HG03025 (cell line): ENCODE data around the gene HNMT.
"Not testable (repeated sequence)": the region's sequence is repeated elsewhere in the genome, so short reads cannot be mapped to it uniquely, and the experiment has no call there.

Source experiments
- ATAC-seq: cut with Tn5 transposase; IDR thresholded peaks from one replicate; pipeline ENCODE4 v1.9.1; 2021; ENCODE audit warnings: mild to moderate bottlenecking, moderate library complexity; ENCODE audit not compliant: unreplicated experiment, low FRiP score

The HNMT gene

DNA sequence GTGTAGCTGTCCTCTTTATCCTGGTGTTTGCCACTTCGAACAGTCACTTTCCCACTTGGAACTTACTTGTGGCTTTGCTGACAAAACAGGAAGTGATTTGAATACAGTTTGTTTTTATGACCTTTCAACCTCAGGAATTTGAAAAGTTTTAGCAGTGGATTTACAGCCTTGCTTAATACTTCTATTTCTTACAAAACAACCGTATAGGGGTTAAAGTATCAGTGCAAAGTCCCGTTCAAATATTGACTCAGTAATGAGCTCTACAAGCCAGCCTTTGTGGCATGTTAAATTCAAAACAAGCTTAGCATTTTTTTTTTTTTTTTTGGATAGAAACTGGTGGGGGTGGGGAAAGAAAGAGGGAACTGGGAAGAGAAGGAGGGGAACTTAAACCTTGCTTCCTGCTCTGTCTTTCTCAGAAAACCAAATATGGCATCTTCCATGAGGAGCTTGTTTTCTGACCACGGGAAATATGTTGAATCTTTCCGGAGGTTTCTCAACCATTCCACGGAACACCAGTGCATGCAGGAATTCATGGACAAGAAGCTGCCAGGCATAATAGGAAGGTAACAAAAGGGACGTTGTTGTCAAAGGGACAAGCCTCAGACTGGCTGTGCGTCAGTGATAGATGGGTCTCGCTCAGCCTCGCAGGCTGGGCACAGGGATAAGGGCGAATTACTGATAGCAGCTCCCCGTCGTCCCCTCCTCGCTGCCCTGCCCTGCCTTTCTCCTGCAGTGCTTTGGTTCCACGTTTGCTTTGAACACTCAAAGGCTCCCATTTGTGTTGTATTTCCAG is at the start of gene HNMT:
Gene HNMT, plus strand, starts transcription at position 408 of the 793 bp plus-strand sequence. Its CDS starts 19 bp downstream, at position 427.
- ATAC-seq: no peak

GRCh38 chr2:137921105-137921880 is 43.0 kb upstream of the HNMT start:
- ATAC-seq: no peak

DNA sequence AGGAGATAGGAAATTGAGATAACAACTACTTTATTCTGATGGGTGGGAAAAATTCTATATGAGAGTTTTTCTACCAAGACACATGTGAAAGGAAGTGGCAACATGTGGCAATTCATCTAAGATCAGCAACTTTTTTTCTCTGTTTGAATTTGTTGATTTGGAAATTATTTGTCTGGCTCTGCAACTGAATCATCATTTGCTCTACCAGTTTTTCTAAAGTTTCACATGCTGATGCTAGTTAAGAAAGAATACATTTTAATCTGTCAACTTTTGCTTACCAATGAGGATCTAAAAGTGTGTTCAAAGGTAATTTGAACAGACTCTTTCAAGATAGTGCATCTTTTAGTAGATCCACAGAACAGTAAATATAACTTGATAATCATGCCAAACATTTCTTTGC is 42.1 kb upstream of the HNMT start:
- ATAC-seq: not testable (repeated sequence)

DNA sequence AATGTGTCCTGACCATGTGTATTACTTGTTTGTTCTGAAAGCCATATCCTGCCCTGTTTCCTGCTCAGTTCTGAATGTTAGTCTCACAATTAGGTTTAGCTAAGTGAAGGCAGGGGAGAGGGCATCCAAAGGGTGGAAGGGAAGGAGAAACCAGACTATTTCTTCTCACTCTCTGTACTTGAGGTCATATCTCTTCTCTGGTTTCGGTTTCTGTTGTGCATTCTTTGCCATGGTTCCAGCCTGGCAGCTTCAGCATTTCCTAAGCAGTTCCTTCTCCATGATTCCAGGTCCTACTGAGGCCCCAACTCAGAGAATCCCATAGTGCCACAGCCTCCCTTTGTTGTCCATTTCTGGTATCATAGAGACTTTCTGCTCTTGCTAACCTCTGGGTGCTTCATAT is 40.3 kb upstream of the HNMT start:
- no peak for ATAC-seq

DNA sequence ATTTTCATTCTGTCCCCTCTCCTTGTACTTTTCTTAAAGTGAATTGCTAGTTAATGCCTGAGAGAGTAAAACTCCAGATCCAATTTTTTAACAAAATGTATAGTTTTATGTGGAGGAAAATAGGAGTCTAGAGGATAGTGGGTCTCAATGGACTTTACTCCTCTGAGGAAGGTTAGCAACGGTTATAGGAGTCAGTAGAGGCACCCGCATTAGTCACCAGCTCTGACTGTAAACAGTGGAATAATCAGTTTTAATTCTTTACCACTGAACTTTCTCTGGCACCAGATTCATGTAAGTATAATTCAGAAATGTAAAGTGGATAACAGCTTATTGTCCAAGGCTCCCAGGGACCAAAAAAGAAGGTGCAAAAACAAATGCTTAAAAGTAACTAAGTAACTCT is 38.7 kb upstream of the HNMT start:
- no peak for ATAC-seq

- ATAC-seq: no peak
These were observed 36.4 kb upstream of the HNMT start for GRCh38 chr2:137927846-137928245.

GRCh38 chr2:137928547-137929518 is 35.4 kb upstream of the HNMT start:
- ATAC-seq: no peak

GRCh38 chr2:137929519-137929916 is 34.8 kb upstream of the HNMT start:
- ATAC-seq: no peak

DNA sequence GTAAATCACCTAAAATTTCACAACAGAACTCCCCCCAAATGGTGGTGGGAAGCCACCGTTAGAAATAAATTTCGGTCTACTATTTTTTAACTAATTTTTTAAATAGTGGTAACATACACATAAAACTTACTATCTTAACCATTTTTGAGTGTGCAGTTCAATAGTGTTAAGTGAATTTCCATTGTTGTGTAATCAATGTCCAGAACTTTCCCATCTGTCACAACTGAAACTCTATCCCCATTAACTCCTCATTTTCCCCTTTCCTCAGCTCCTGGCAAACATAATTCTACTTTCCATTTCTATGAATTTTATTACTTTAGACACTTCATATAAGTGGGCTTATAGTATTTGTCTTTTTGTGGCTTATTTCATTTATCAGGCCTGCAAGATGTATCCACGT is 34.1 kb upstream of the HNMT start:
- ATAC-seq: no peak

DNA sequence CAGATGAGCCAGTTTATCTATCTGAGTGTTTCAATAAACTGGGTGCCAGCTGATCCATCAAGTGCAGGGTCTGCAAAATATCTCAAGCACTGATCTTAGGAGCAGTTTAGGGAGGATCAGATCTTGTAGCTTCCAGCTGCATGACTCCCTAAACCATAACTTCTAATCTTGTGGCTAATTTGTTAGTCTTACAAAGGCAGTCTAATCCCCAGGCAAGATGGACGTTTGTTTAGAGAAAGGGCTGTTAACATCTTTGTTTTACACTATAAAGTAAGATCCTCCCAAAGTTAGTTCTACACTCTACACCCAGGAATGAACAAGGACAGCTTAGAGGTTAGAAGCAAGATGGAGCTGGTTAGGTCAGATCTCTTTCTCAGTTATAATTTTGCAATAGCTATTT is 28.7 kb upstream of the HNMT start:
- ATAC-seq: no peak

DNA sequence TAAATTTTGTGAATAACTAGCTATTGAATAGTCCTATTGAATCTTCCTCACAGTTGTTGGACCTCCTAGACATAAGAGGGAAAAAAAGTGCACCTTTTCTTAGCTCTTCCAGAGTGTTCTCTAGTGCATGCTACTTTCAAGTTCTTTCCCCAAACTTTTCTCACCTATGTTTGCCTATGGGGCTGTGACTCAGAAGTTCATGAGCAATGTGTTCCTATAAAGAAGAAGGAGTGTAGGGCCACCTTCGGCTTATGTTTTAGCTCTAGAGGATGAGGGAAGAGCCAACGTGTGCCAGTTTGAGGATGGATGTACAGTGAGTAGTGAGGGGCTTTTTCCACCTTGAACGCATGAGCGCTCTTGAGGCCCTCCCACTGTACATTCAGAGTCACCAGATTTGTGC is 27.0 kb upstream of the HNMT start:
- no peak for ATAC-seq

DNA sequence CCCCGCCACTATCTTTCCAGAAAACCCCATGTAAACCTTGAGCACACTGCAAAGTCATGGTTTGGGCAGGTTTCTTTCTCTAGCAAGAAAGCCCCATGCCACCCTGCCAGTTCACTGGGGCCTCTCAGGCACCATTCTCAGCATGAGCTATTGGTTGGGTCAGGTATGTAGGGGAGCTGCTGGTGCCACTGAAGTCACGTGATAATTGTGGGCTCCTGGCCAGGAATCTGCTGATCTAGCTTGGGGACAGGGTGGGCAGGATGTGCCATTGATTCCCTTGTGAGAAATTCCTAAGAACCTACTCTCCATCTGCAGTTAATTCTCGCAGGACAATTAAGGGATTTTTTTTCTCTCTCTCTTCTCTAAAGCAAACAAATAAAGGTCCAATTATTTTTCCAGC is 26.5 kb upstream of the HNMT start:
- no peak for ATAC-seq

DNA sequence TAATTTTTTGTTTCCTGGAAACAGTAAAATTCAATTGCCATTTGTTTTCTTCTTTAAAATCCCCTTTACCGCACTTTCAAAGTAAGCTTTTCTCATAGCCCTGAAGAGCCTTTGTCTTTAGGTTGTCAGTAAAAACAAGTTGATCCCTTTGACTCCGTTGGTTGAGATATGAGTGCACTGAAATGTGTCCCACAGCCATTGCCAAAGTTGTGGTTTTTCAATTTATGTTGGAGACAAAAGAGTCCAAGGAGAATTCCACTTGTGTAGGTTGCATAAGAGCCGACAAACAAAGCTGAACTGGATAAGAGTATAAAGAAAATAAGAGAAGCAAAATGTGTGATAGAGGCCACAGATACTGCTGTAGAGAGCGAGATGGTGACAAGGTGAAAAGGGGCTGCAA is 26.1 kb upstream of the HNMT start:
- ATAC-seq: no peak

DNA sequence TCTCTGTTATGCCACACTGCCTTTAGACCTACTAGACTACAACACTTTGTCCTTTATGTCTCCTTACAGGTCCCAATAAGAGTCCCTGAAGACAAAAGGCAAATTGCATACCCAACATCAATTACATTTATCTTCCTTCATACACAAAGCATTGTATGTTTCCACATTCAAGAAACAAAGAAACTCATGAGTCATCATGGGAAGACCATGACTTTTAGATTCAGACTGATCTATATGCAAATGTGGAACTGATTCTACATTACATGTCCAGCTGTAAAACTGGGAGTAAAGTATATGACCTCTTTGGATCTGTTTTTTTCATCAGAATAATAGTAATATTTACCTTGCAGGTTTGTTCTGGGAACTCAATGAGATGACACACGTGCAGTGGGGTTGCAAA is 25.2 kb upstream of the HNMT start:
- ATAC-seq: no peak

DNA sequence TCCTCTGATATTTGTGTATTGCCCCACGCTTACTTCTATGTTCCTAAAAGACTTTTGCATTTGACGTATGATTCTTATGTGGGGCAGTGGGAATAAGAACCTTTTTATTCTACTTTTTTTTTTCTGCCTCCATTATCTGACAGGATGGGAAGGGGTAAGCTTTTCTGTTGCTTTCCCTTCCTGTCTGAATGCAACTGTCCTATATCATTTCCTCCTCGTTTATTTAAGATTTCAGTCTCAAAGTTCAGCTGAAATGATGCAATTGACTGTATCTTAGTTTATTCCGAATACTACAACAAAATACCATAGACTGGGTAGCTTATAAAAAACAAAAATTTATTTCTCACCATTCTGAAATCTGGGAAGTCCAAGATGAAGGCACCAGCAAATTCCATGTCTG is 24.1 kb upstream of the HNMT start:
- no peak for ATAC-seq

DNA sequence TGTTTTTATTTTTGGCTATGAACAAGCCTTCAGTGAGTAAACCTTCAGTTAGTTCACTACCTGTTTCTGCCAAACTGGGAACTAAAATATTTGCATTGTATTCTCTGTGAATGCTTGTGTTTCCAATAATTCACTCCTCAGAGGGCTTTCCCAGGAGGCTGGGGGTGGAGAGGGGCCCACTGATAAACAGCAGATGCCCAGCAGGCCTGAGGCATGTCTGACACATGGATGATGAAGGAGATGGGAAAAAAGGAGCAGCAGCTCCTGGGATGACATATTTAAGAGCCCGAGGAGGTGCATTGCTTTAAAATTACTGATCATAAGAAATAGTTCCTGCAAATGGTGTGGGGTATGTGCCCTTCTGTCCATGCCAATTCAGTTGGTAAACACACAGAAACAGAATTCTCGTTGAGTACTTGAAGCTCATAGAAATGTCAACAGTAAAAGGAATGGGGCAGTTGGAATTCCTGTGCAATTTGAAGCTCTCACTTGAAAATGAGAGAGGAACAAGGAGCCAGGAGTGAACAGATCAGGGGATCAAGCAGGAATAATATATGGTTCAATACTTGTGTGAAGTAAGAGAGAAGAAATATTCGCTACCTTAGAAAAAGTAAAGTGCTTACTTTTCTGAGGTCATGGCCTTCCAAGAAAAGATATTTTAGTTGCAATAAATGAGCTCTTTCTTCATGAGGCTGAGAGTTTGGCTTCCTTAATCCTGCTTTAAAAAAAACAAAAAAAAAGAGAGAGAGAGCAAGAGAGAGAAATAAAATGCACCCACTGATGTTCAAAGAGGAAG is 22.0 kb upstream of the HNMT start:
- no peak for ATAC-seq

DNA sequence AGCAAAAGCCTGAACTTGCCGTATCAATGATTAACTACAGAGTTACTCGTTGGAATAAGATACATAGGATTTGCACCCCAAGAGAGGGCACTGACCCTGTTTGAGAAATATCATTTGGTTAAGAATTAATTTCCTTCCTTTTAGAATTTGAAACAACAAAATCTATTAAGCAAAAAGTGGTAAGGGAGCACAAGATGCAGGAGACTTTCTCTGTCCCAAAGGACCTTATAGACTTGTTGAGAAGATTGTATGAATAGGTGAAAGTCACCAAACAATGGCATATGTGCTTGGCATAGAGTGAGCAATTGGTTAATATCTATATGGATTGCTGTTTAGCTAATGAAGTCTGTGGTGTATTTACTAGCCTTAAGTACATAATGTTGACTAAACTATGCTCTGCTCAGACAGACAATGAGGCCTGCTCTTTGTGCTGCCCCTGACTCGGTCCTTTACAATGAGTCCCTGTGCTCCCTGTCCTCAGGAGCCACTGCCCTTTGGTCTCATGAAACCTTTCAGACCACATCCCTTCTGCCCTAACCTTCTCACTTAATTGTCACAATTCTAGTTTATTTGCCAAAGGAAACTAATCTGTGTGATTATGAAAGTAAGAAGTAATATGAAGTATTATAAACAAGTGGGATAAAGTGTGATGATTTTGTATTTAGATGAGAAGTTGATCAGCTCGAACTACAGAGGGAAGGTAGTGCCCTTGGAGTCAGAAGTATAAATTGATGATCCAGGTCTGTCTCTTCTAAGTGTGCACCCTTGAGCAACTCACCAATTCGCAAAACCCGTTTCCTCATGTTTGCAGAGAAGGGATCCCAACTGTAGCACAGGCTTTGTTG is 21.2 kb upstream of the HNMT start:
- ATAC-seq: no peak

DNA sequence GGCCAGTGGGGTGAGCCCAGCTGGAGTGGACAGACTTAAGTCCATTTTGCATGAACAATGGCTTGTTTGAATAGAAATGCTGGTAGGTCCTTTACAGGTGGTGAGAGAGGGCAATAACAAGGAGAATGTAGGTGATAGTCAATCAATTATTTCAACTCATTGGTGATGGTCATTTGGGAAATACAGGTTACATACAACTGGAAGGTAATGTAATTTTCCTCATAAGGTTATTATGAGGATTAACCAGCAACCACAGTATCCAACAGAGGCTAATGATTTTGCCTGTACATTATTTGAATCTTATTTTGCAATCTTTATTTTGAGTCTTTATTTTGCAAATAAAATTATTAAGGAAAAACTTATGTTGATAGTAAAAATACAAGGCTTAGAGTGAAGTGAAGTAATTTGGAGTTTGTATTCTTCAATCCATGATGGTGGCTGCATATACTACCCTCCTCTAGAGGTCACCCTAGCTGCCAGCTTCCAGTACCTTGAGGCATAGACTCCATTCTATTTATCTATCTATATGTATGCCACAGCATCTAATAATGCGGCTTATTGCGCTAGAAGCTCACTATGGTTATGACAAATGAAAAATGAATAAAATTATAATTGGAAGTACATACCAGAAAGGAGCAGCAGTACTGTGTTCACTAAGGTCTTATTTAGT is 20.5 kb upstream of the HNMT start:
- ATAC-seq: no peak

DNA sequence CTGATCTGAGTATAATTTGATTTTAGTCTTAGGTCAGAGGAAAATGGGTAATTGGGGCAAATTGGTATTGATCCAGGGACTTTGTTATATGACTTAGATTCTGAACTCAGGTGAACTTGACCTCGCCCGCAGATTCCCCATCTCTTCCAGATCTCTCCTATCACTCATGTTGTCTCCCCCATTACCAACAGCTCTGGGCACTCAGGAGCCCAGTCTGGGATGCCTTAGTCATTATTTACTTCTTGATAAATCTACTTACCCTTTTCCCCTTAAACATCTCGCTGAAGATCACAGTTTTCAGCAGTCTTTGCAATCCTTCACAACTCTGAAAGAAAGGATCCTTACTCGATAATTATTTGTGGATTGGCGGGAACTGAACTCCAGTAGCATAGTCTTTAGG is 19.6 kb upstream of the HNMT start:
- no peak for ATAC-seq
